Fibroblast of mammary gland (primary cell): ENCODE data around the gene NHLH2.
A peak's percentile ranks its signal among the peaks of the same experiment; 100 is the strongest.

ENCODE experiments used
- DNase-seq: peaks from one replicate; pipeline ENCODE4 v3.0.0-alpha.2; 2010; ENCODE audit warnings: low read depth
- H3K4me3 ChIP-seq: 2 replicates; pipeline ENCODE4 v1.5.1; 2011; ENCODE audit warnings: low read depth, mild to moderate bottlenecking, low read length, moderate library complexity; ENCODE audit not compliant: control insufficient read depth
- TF ChIP-seq, protein P1 (sequence below): conservative IDR thresholded peaks from 2 replicates; pipeline ENCODE4 v1.5.1; 2011; ENCODE audit warnings: low read depth, low read length, inconsistent platforms; ENCODE audit not compliant: control insufficient read depth, insufficient read depth

The NHLH2 gene

DNA sequence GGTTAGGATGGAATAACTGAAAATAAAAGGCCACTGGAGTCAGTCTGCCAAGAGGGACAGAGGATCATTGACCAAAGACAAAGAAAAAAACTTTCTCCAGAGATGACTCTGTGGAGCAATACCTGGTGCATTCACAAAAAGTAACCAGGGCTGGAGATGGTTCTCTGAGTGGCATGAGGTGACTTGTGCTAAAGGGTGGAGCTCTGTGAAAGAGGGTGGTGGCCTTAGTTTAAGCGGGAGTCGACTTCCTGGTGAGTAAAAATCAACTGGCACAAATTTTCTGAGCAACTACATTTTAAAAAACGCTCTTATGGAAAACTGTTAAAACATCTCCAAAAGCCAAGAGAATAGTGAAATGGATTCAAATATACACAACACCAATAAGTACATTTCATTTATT, 10.0 kb downstream of the NHLH2 start:
- H3K4me3 ChIP-seq = no peak overlapping the region
- TF ChIP-seq, protein P1, sequence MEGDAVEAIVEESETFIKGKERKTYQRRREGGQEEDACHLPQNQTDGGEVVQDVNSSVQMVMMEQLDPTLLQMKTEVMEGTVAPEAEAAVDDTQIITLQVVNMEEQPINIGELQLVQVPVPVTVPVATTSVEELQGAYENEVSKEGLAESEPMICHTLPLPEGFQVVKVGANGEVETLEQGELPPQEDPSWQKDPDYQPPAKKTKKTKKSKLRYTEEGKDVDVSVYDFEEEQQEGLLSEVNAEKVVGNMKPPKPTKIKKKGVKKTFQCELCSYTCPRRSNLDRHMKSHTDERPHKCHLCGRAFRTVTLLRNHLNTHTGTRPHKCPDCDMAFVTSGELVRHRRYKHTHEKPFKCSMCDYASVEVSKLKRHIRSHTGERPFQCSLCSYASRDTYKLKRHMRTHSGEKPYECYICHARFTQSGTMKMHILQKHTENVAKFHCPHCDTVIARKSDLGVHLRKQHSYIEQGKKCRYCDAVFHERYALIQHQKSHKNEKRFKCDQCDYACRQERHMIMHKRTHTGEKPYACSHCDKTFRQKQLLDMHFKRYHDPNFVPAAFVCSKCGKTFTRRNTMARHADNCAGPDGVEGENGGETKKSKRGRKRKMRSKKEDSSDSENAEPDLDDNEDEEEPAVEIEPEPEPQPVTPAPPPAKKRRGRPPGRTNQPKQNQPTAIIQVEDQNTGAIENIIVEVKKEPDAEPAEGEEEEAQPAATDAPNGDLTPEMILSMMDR = no peak
- DNase-seq = no peak

DNA sequence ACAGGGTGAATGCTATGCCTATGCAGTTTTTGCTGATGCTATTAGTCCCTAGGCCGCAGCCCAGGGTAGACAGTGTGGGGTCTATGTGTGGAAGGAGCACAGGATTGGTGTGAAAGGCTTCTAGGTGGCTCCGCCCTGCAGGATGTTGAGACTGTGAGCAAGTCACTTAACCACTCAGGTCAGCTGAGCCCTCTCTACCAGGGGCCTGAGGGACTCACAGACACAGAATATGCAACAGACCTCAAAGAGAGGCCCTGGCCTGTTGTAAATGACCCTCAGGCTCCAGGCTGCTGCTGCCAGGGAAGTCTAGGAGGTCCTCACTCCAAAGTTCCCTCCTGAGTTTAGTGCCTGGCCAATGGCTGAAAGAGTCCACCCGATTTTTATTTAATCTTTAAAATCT, 11.0 kb downstream of the NHLH2 start:
- no peak for DNase-seq
- no peak overlapping the region for H3K4me3 ChIP-seq
- TF ChIP-seq, protein P1 = no peak

DNA sequence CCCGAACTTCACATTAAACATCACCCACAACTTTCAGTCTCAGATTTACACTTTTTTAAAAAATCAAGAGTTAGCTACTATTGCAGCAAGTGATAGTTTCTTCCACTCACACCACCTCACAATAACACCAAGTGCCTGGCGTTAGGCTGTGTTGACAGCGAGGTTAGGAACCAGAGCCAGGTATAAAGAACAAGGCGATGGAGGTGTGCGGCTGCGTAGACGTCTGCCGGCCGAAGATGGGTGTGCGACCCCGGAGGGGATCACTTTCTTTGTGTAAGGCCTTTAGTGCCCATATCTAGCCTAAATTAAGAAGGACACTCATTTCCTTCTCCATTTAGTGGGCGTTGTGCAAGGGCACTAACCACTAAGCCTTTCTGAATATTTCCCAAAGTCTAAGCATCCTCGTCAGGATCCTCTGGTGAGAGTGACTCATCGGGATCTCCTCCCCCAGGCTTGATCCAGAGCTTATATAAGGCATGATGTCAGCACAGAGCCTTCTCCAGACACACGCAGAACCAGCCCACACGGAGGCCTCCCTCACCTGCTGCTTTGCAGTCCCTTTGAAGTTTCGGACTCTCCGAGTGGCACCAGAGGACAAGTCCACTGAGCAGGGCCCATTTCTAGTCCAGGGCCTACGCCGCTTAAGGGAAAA, 11.8 kb downstream of the NHLH2 start:
- DNase-seq = peak; percentile 96
- TF ChIP-seq, protein P1 = no peak
- peak overlapping the region; percentile 38 for H3K4me3 ChIP-seq

DNA sequence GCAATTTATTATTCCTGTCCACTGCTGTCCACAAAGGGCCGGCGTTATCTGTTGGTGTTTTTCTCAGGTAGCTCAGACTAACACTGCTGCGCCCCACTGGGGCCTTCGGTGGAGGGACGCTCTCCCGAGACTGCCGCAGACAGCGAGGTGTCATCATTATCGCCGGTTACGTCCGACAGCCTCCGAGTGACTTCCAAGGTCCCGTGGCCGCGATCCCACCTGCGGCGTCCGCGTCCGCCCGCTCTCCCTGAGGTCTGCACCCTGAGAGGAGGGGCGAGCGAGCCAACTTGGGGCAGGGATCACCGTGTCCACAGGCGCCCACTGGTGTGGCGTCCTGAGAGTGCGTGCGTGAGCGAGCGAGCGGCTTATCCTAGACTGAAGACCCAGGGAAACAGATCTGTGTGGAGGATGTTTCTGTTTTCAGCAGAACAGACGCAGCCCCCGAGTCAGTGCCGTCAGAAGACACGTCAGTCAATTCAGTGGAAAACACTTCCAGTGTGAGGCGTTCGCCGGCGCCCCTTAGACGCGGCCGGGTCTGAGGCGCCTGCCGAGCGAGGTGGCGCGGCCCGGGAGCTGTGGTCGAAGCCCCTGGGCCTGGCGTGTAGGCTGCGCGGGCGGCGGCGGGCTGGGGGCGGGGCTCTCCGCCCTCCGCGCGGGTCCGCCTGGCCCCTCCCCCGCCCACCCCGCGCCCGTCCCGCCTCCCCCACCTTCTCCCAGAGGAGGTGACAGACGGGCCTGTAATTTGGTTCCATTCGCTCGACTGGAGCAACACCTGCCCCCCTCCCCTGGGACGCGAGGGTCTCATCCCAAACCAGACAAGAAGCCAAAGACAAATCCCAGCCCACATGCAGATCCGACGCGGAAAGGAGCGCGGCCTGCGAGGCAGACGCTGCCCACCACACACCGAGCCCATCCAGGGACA, 12.6 kb downstream of the NHLH2 start:
- DNase-seq = peak; percentile 57
- peak overlapping the region; percentile 38 for H3K4me3 ChIP-seq
- TF ChIP-seq, protein P1 = no peak

DNA sequence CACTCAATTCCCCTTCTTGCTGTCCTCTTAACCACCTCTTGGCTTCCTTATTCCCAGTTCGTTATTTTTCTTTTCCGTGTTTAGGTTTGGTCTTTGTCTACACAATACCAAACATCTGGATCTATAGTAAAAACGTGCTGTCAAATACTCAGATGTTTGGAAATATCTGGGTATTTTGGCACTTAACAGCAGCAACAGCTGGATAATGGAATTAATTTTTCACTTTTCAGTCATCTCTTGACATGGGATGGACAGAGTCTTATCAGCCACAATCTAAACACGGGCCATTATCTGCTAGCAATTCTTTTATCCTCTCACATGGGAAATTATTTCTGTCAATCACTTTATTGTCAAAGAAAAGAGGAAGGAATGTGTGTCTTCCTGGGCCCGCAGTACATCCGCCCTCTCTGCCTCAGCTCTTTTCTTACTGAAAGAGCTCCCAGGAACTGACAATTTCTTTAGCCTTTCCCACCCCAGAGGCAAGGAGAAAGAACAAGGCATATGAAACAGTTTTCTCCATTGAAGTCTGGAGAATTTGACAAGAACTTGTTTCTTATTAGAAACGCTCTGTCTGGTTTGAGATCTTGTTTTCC, 13.4 kb downstream of the NHLH2 start:
- no peak overlapping the region for H3K4me3 ChIP-seq
- no peak for DNase-seq
- TF ChIP-seq, protein P1 = no peak

DNA sequence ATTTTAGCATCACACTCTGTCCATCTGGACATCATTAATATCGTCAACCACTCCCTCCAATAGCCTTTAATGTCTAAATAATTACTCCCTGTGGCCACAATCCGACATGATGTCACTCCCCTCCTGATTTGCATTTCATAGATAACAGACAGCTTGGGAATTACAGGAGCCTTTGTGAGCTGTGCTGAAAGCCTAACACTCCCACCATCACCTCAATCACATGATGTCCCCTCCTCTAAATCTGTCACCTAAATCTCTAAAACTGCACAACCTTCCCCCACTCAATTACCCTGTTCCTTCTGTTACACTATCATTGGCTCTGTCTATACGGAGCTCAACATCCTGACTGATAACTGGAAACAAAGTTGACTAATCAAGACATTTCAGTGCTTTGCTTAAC, 14.3 kb downstream of the NHLH2 start:
- DNase-seq = no peak
- TF ChIP-seq, protein P1 = no peak
- H3K4me3 ChIP-seq = no peak overlapping the region
